ENCODE measurements around the gene C1QTNF8.

Gene C1QTNF8

DNA sequence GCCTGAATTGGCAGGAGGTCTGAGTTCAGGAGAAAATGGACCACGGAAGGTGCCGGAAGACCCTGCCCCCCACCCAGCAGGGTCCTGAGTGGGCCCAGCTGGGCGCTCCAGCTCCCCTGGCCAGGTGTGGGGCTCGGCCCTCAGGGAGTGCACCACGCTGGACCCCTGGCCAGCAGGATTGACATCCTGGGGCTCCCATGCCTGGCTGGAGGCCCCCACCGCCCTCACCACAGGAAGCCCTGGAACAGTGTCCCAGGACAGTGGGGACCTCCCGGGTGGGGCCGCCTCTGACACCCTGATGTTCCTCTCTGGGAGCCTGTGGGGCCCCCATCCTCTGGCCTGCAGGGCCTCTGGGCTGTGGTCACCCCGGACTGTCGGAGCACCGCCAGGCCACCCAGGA lies 28.8 kb upstream of the C1QTNF8 start:
- Histone ChIP-seq H3K4me3 (no peak overlapping the region), H3K36me3 (no peaks in the 10 kb centered on the region), H4K20me1 (peaks cover 0 to 91% (median 21%) of the 10 kb centered on the region in 11 experiments; a peak in 13 of 22 replicates), H3K27ac (no peak overlapping the region), H3K27me3 (peaks cover 5 to 29% (median 14%) of the 10 kb centered on the region in 11 experiments; a peak in 17 of 22 replicates), H3K4me2 (no peak overlapping the region), H3K9me3 (replicated peaks in 1 of 11) (no peaks in the 10 kb centered on the region), H3K4me1 (peaks cover 7 to 26% (median 19%) of the 10 kb centered on the region in 10 experiments; a peak in 19 of 20 replicates), H3K9ac (no peak overlapping the region)
- TF ChIP-seq Cebpa-rat (IDR thresholded peaks at IDR 0.05), result no peak

DNA sequence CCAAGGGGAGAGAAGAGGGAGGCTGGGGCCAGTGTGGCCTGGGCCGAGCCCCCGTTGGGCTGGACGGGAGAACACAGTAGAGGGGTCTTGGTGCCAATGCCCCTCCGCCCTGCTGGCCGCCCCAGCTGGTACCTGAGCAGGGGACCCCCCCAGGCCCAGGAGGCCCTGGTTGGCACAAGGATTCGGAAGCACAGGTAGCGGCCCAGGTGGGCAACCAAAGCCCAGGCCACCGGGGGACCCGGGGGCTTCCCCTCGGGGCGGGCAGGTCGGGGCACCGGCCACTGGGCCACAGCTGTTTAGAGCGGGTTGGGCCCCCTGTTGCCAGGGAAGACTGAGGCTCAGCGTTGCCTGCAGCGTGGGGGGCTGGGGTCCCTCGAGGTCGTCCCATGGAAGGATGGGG lies 28.2 kb upstream of the C1QTNF8 start:
- no peak for TF ChIP-seq Cebpa-rat (IDR thresholded peaks at IDR 0.05)
- Histone ChIP-seq H3K9ac (no peak overlapping the region), H3K9me3 (replicated peaks in 1 of 11) (no peaks in the 10 kb centered on the region), H3K27me3 (peaks cover 5 to 34% (median 16%) of the 10 kb centered on the region in 11 experiments; a peak in 17 of 22 replicates), H4K20me1 (peaks cover 0 to 94% (median 24%) of the 10 kb centered on the region in 11 experiments; a peak in 13 of 22 replicates), H3K4me3 (no peak overlapping the region), H3K4me2 (no peak overlapping the region), H3K27ac (no peak overlapping the region), H3K36me3 (no peaks in the 10 kb centered on the region), H3K4me1 (peaks cover 12 to 31% (median 24%) of the 10 kb centered on the region in 10 experiments; a peak in 19 of 20 replicates)

DNA sequence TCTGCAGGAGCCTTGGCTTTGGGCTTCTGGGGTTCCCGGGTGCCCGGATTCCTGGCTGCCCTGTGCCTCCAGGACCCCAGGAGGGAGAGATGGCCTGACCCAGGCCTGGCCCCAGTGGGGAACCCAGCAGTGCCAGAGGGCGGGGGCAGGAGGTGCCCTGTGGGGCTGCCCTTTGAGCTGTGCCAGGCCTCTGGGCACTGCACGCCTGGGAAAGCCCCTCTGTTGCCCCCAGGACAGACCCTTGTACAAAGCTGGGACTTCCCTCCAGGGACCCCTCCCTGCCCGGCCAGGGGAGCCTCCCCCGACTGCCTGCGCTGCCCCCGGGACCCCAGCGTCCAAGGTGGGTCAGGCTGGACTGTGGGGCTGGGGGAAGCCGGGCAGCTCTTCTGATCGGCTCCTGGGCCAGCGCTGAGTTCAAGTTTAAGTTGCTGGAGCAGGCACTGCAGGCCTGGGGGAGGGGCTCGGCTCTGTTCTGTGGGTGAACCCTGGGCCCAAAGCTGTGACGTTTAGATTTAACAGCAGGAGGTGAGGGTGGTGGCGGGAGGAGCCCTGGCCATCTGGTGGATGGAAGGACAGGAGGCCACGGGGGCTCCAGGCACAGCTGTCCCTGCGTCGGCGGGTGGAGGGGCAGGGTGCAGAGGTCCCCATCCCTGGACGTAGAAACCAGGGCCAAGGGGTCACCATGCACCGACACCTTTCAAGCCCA lies 27.6 kb upstream of the C1QTNF8 start:
- no peaks in the 10 kb centered on the region for H3K36me3 ChIP-seq
- H3K9me3 ChIP-seq (replicated peaks in 1 of 11), result no peaks in the 10 kb centered on the region
- TF ChIP-seq Cebpa-rat (IDR thresholded peaks at IDR 0.05), result no peak
- H3K27ac ChIP-seq, result no peak overlapping the region
- peaks cover 5 to 36% (median 16%) of the 10 kb centered on the region in 11 experiments; a peak in 17 of 22 replicates for H3K27me3 ChIP-seq
- no peak overlapping the region for H3K4me2 ChIP-seq
- H3K4me1 ChIP-seq, result peaks cover 17 to 37% (median 30%) of the 10 kb centered on the region in 10 experiments; a peak in 19 of 20 replicates
- peaks cover 0 to 95% (median 27%) of the 10 kb centered on the region in 11 experiments; a peak in 13 of 22 replicates for H4K20me1 ChIP-seq
- no peak overlapping the region for H3K4me3 ChIP-seq
- no peak overlapping the region for H3K9ac ChIP-seq

DNA sequence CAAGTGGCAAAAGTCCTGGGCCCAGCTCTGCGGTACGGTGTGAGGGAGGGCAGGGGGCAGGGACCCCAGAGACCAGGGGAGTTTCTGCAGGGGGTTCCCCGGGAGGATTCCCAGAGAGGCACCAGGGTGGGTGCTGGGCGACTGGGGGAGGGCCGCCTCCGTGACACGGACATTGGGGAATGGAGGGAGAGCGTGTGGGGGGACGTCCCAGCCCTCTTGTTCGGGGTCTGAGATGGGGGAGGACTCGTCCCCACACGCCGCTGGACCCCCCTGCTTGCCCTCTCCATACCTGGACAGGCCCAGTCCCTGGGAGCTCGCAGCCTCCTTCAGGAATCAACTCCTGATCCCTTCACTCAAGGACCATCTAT lies 26.3 kb upstream of the C1QTNF8 start:
- no peak overlapping the region for H3K27ac ChIP-seq
- peaks cover 0 to 95% (median 27%) of the 10 kb centered on the region in 11 experiments; a peak in 13 of 22 replicates for H4K20me1 ChIP-seq
- no peak overlapping the region for H3K9ac ChIP-seq
- no peak overlapping the region for H3K4me3 ChIP-seq
- H3K36me3 ChIP-seq, result no peaks in the 10 kb centered on the region
- no peak overlapping the region for H3K4me2 ChIP-seq
- no peak for TF ChIP-seq Cebpa-rat (IDR thresholded peaks at IDR 0.05)
- H3K4me1 ChIP-seq, result peaks cover 17 to 43% (median 36%) of the 10 kb centered on the region in 10 experiments; a peak in 19 of 20 replicates
- peaks cover 5 to 36% (median 16%) of the 10 kb centered on the region in 11 experiments; a peak in 17 of 22 replicates for H3K27me3 ChIP-seq
- no peaks in the 10 kb centered on the region for H3K9me3 ChIP-seq (replicated peaks in 1 of 11)

DNA sequence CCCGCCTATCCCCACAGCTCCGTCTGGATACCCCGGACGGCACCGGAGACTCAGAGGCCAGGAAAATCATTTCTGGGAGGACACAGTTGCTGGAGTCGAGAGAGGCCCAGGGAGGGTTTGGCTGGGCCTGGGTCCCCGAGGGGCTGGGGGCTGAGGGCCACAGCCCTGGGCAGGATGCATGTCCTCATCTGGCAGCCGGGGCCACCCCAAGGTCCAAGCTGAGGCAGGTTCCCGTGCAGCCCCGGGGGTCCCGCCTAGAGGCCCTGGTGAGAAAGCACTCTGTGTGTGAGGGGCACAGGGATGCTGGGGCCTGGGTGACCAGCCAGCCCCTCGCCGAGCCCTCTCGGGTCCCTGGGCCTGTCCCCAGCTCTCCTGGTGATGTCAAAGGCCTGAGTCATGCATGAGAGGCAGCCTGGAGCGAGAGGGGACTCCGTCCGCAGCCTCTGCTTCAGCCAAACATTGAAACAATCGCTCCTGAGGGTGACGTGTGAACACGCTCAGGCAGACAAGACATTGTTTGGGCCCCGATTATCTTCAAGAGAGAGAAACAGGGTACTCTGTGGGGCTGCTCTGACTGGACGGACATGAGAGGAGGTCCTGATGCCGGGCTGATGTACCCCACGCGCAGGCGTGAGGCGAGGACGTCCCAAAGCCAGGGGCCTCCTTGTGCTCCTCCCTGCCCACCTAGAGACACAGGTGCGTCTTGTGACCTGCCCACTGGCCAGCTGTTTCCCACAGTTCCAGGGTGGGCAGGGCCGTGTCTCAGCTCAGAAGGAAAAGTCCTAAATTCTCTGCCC lies 25.8 kb upstream of the C1QTNF8 start:
- Histone ChIP-seq H4K20me1 (peaks cover 0 to 90% (median 27%) of the 10 kb centered on the region in 11 experiments; a peak in 13 of 22 replicates), H3K27me3 (peaks cover 5 to 36% (median 16%) of the 10 kb centered on the region in 11 experiments; a peak in 17 of 22 replicates), H3K4me3 (no peak overlapping the region), H3K9ac (0 out of 22 replicates have a peak overlapping the region, but pooled peaks of 1 of the 11 experiments have one; percentile 38), H3K4me2 (peak overlapping the region in 4 of 11 experiments; percentile 4 to 88 (median 22); a peak in 4 of 22 replicates), H3K9me3 (replicated peaks in 1 of 11) (no peaks in the 10 kb centered on the region), H3K4me1 (peaks cover 17 to 47% (median 36%) of the 10 kb centered on the region in 10 experiments; a peak in 19 of 20 replicates), H3K27ac (no peak overlapping the region), H3K36me3 (no peaks in the 10 kb centered on the region)
- no peak for TF ChIP-seq Cebpa-rat (IDR thresholded peaks at IDR 0.05)

DNA sequence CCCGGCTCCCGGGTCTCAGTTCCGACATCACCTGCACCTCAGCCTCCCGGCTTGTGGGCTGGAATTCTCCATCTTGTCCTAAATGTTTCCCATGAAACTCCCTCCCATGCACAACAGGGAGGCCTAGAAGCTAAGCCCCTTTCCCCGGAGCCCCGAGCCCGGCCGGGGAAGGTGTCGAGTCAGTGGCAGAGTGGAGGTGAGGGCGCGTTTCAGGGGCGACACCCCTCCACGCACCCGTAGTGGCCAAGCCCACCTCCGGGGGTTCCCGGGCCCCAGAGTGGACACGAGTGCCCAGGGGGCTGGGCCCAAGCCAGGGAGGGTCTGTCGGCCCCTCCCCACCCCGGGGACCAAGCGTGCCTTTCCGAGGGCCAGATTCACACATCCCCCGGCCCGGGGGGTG lies 25.0 kb upstream of the C1QTNF8 start:
- H3K36me3 ChIP-seq, result no peaks in the 10 kb centered on the region
- no peak overlapping the region for H3K4me3 ChIP-seq
- no peak overlapping the region for H3K27ac ChIP-seq
- no peak overlapping the region for H3K9ac ChIP-seq
- TF ChIP-seq Cebpa-rat (IDR thresholded peaks at IDR 0.05), result no peak
- H3K9me3 ChIP-seq (replicated peaks in 1 of 11), result no peaks in the 10 kb centered on the region
- peaks cover 5 to 33% (median 15%) of the 10 kb centered on the region in 11 experiments; a peak in 17 of 22 replicates for H3K27me3 ChIP-seq
- H3K4me1 ChIP-seq, result peaks cover 17 to 47% (median 36%) of the 10 kb centered on the region in 10 experiments; a peak in 19 of 20 replicates
- peaks cover 0 to 92% (median 27%) of the 10 kb centered on the region in 11 experiments; a peak in 13 of 22 replicates for H4K20me1 ChIP-seq
- H3K4me2 ChIP-seq, result peak overlapping the region in 8 of 11 experiments; percentile 65 to 92 (median 83); a peak in 12 of 22 replicates

DNA sequence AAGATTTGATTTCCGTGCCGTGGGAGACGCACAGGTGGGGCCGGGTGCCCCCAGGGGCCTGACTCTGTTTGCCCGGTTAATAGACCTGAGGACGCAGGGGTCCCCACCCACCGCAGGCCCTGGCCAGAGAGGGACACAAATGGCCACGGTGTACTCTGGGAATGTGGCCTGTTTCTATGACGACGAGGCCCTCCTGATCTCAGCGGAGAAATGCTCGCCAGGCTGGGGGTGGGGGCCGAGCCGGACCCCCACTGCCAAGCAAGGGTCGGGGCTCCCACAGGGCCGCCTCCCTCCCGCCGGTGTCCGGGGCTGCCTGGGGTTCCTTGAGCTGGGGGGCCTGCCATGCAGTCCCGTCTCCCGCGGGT lies 24.5 kb upstream of the C1QTNF8 start:
- Histone ChIP-seq H3K9ac (peak overlapping the region in 2 of 11 experiments; percentile 15 to 38; a peak in 1 of 22 replicates), H4K20me1 (peaks cover 0 to 92% (median 27%) of the 10 kb centered on the region in 11 experiments; a peak in 13 of 22 replicates), H3K4me3 (peak overlapping the region in 1 of 10 experiments; percentile 4; a peak in 1 of 20 replicates), H3K27ac (no peak overlapping the region), H3K9me3 (replicated peaks in 1 of 11) (no peaks in the 10 kb centered on the region), H3K4me1 (peaks cover 17 to 47% (median 36%) of the 10 kb centered on the region in 10 experiments; a peak in 19 of 20 replicates), H3K4me2 (peak overlapping the region; percentile 57 to 92 (median 76)), H3K36me3 (no peaks in the 10 kb centered on the region), H3K27me3 (peaks cover 3 to 28% (median 13%) of the 10 kb centered on the region in 11 experiments; a peak in 17 of 22 replicates)
- no peak for TF ChIP-seq Cebpa-rat (IDR thresholded peaks at IDR 0.05)

DNA sequence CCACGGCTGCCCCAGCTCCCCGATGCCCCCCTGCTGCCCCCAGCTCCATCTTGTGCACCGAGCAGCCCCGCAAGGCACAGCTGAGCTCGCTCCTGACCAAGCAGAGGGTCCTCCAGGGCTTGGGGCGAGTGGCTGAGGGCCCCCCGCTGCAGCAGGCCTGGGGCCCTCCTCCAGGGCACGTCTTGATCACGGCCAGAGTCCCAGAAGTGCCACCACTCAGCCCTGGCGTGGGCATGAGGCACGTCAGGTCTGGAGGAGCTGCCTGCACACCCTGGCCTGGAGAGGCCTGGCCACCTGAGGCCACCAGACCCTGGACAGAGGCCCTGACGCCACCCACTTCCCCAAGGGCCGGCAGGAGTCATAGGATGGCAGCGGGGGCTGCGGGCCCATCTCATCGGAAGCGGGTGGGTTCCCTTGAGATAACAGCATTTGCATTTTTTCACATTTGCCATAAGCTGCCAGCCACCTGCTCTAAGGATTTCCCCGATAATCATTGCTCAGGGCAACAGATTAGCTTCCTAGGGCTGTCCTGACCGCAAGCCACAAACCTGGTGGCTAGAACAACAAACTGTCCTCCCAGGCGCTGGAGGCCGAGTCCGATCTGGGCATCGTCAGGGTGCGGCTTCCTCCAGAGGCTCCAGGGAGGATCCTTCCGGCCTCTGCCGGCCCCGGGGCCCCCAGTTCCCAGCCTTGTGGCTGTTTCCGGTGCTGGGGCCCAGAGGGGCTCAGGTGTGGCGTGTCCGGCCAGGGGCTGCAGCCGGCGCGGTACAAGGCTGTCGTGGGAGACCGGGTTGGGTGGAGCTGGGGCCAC lies 23.9 kb upstream of the C1QTNF8 start:
- Histone ChIP-seq H3K27me3 (peaks cover 0 to 25% (median 8%) of the 10 kb centered on the region in 11 experiments; a peak in 14 of 22 replicates), H3K36me3 (no peaks in the 10 kb centered on the region), H3K4me1 (peaks cover 17 to 47% (median 36%) of the 10 kb centered on the region in 10 experiments; a peak in 19 of 20 replicates), H3K4me2 (peak overlapping the region; percentile 57 to 92 (median 76)), H3K9ac (peak overlapping the region in 5 of 11 experiments; percentile 15 to 44 (median 29); a peak in 6 of 22 replicates), H3K9me3 (replicated peaks in 1 of 11) (no peaks in the 10 kb centered on the region), H3K27ac (no peak overlapping the region), H4K20me1 (peaks cover 0 to 87% (median 27%) of the 10 kb centered on the region in 11 experiments; a peak in 12 of 22 replicates), H3K4me3 (peak overlapping the region in 2 of 10 experiments; percentile 4 to 17; a peak in 1 of 20 replicates)
- TF ChIP-seq Cebpa-rat (IDR thresholded peaks at IDR 0.05), result no peak
